SK-N-SH (cell line): ENCODE measurements around the gene DHRS7C. TPM values are rescaled to one million over a fixed set of nuclear protein-coding genes. Genes with fewer than 3 reads are reported as not detected.

Experiments
- CTCF ChIA-PET: fragments of 300-600, 350-600 bp; formaldehyde crosslinking; extraction: SDS; loops from one replicate; lab custom pipeline; 2021; lab: Yijun Ruan, JAX
- POLR2A ChIA-PET: fragments of 350-600 bp; sonication (Branson Sonifier 250); formaldehyde crosslinking; extraction: SDS; loops from one replicate; lab custom pipeline; 2020; ENCODE audit warnings: antibody characterized with exemption, inconsistent platforms; lab: Yijun Ruan, JAX
- DNase-seq: peaks from one replicate; pipeline ENCODE4 v3.0.0; 2012
- H2AFZ ChIP-seq: fragments of 200-600 bp; sonication (generic); 2 replicates; pipeline ENCODE4 v1.8.1; 2016; ENCODE audit warnings: antibody characterized with exemption, mild to moderate bottlenecking, low read depth
- H3F3A ChIP-seq: fragments of 200-600 bp; sonication (generic); replicated peaks from 2 replicates; pipeline ENCODE3; 2016; ENCODE audit warnings: antibody characterized with exemption, mild to moderate bottlenecking; ENCODE audit not compliant: insufficient read depth
- H3K27ac ChIP-seq, 2 experiments: fragments of 200-500 bp in 1 of 2; fragments of 200-600 bp in 1 of 2; sonication (Bioruptor generic) in 1 of 2; sonication (generic), shearing (Covaris generic) in 1 of 2; 2 replicates each; pipeline versions ENCODE4 v1.5.1 to v1.6.1; 2014 to 2016; ENCODE audit warnings: low read depth in 2 of 2, inconsistent platforms in 1 of 2, low read length in 1 of 2, mild to moderate bottlenecking in 1 of 2, mixed read lengths in 1 of 2
- H3K27me3 ChIP-seq: fragments of 200-600 bp; sonication (generic), shearing (Covaris generic); 2 replicates; pipeline ENCODE4 v1.6.1; 2016; ENCODE audit warnings: mixed run types; ENCODE audit not compliant: insufficient read depth
- H3K36me3 ChIP-seq, 2 experiments: fragments of 200-500 bp in 1 of 2; fragments of 200-600 bp in 1 of 2; sonication (Bioruptor generic) in 1 of 2; sonication (generic) in 1 of 2; replicated peaks in 1 of 2; 2 replicates each; pipeline versions ENCODE3 to v1.5.1; 2014 to 2016; ENCODE audit warnings: low read length in 1 of 2, mild to moderate bottlenecking in 1 of 2; ENCODE audit not compliant: insufficient read depth in 2 of 2, control insufficient read depth in 1 of 2
- H3K4me1 ChIP-seq, 2 experiments: fragments of 200-500 bp in 1 of 2; fragments of 200-600 bp in 1 of 2; sonication (Bioruptor generic) in 1 of 2; sonication (generic), shearing (Covaris generic) in 1 of 2; 2 replicates each; pipeline versions ENCODE4 v1.5.1 to v1.6.1; 2014 to 2016; ENCODE audit warnings: low read depth in 1 of 2, low read length in 1 of 2, mixed run types in 1 of 2; ENCODE audit not compliant: insufficient read depth in 2 of 2, control insufficient read depth in 1 of 2
- H3K4me2 ChIP-seq: fragments of 200-600 bp; sonication (generic), shearing (Covaris generic); 2 replicates; pipeline ENCODE4 v1.6.1; 2017; ENCODE audit warnings: mixed run types
- H3K4me3 ChIP-seq, 2 experiments: fragments of 200-500 bp in 1 of 2; fragments of 200-600 bp in 1 of 2; sonication (Bioruptor generic) in 1 of 2; sonication (generic), shearing (Covaris generic) in 1 of 2; 2 replicates each; pipeline versions ENCODE4 v1.5.1 to v1.8.1; 2014 to 2016; ENCODE audit warnings: low read depth in 2 of 2, inconsistent platforms in 1 of 2, low read length in 1 of 2, mild to moderate bottlenecking in 1 of 2, mixed read lengths in 1 of 2, moderate library complexity in 1 of 2
- H3K79me2 ChIP-seq: fragments of 200-600 bp; sonication (generic); 2 replicates; pipeline ENCODE4 v1.8.1; 2017; ENCODE audit warnings: mild to moderate bottlenecking; ENCODE audit not compliant: insufficient read depth
- H3K9ac ChIP-seq: fragments of 200-600 bp; sonication (generic); 2 replicates; pipeline ENCODE4 v1.6.1; 2017; ENCODE audit warnings: mixed run types
- H3K9me2 ChIP-seq: fragments of 200-600 bp; sonication (generic); 2 replicates; pipeline ENCODE4 v1.6.1; 2017; ENCODE audit warnings: mixed run types
- H3K9me3 ChIP-seq: fragments of 200-600 bp; sonication (generic); 2 replicates; pipeline ENCODE4 v1.6.1; 2017; ENCODE audit warnings: mixed run types, mild to moderate bottlenecking, moderate library complexity
- H4K20me1 ChIP-seq: fragments of 200-600 bp; sonication (generic); 2 replicates; pipeline ENCODE4 v1.6.1; 2017; ENCODE audit warnings: mild to moderate bottlenecking, mixed run types; ENCODE audit not compliant: insufficient read depth
- ELF1 ChIP-seq: IDR thresholded peaks from 2 replicates; pipeline ENCODE4 v1.4.0; 2012
- EP300 ChIP-seq, 2 experiments: IDR thresholded peaks; 2 replicates each; pipeline versions ENCODE4 v1.4.0 to v1.6.1; 2012; ENCODE audit warnings: borderline replicate concordance in 1 of 2, low read depth in 1 of 2, low read length in 1 of 2
- FOSL2 ChIP-seq: IDR thresholded peaks from 2 replicates; pipeline ENCODE4 v1.4.0; 2012; ENCODE audit warnings: low read depth, mild to moderate bottlenecking, moderate library complexity, borderline replicate concordance
- FOXM1 ChIP-seq: IDR thresholded peaks from 2 replicates; pipeline ENCODE4 v1.4.0; 2012; ENCODE audit warnings: low read depth, mild to moderate bottlenecking
- RCOR1 ChIP-seq: fragments of 150-350 bp; IDR thresholded peaks from 2 replicates; pipeline ENCODE4 v1.6.1; 2017; ENCODE audit warnings: antibody characterized with exemption, low read length
- RFX5 ChIP-seq: IDR thresholded peaks from 2 replicates; pipeline ENCODE4 v1.6.1; 2012; ENCODE audit warnings: mild to moderate bottlenecking, improper control_type of control experiment, low read length
- WGBS: methylation state at CpG from one replicate; pipeline ENCODE4 v1.1.6; 2017; ENCODE audit warnings: low lambda C conversion rate; 5-methylcytosine and 5-hydroxymethylcytosine counted together
- polyA plus RNA-seq, 3 experiments: library from polyadenylated mRNA; depleted of rRNA; stranded (reverse); fragments of >200 nt; gene quantifications; 2 replicates each; pipeline ENCODE4 v1.2.3, GENCODE V29; 2012
- TF ChIP-seq, protein P1 (sequence below): fragments of 150-350 bp; IDR thresholded peaks from 2 replicates; pipeline ENCODE4 v1.6.1; 2017; ENCODE audit warnings: antibody characterized with exemption, low read length, low read depth, borderline replicate concordance
- TF ChIP-seq, protein P2 (sequence below): fragments of 200-600 bp; sonication (generic); IDR thresholded peaks from 2 replicates; pipeline ENCODE4 v1.6.1; 2017; ENCODE audit warnings: antibody characterized with exemption, mild to moderate bottlenecking, moderate library complexity
- TF ChIP-seq, protein P3 (sequence below): fragments of 150-350 bp; IDR thresholded peaks from 2 replicates; pipeline ENCODE4 v1.6.1; 2016; ENCODE audit warnings: mild to moderate bottlenecking, low read depth, low read length

Gene DHRS7C
- polyA plus RNA-seq, 1 of the 3 experiments (the other 2 are of a cell fraction), result not detected

DNA sequence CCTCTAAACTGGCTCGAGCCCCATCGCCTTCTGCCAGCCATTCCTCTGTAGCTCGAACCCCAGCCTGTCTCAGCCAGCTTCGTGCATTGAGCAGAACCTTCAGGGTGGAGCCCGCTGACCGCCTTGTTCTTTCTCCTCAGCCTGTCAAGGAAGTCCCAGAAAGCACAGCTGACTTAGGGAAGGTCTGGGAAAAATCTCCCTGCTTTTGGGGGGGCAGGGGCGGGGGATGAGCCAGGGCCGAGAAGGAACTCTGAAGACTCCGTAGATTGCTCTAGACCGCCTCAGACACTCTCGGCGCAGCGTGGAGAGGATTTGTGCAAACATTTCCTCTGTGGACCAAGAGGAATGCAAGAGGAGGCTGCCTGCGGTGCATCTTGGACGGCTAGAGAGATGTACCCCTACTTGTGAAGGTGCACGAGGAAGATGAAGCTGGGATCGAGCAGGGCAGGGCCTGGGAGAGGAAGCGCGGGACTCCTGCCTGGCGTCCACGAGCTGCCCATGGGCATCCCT lies 34.3 kb upstream of the DHRS7C start, which contains the start of gene GLP2R:
Gene GLP2R, plus strand, starts transcription at position 284 of the 510 bp plus-strand sequence. Its CDS starts 140 bp downstream, at position 424.
- WGBS, result 24% methylated on average over 10 of the region's 21 CpGs
- H3K4me1 ChIP-seq, result no peaks in the 10 kb centered on the region
- no peak within 1 kb of the TSS for H2AFZ ChIP-seq

DNA sequence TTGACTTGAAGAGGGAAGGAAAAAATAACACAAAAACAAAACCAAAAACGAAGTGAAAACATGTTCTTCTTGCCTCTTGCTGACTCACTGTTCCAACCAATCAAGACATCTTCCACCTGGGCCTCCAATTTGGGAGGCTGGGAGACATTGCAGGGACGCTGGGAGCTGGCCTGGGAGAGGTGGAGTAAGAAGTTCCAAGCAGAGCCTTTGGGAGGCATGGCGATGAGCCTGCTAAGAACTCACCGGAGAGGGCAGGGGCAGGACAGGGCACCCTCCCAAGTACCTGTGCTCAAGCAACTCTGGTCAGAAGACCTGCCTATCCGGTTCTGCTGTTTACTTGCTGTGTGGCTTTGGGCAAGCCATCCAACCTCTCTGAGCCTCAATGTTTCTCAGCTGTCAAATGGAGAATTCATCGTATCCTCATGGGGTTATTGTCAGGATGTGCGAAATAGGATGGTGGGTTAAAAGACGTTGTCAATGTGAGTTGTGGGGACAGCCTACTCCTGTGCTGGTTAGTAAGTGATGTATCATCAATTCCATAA lies 33.5 kb upstream of the DHRS7C start:
- Histone ChIP-seq H3K9me2 (no peaks in the 10 kb centered on the region), H3K9ac (no peak overlapping the region), H3K9me3 (no peaks in the 10 kb centered on the region), H3K4me2 (no peak overlapping the region), H3K79me2 (no peaks in the 10 kb centered on the region), H3K27me3 (peaks cover 10% of the 10 kb centered on the region; the same call in 1 of the 2 replicates), H3K27ac (no peak overlapping the region), H4K20me1 (no peaks in the 10 kb centered on the region), H2AFZ (no peak overlapping the region), H3F3A (no peaks in the 10 kb centered on the region), H3K36me3 (no peaks in the 10 kb centered on the region), H3K4me1 (no peaks in the 10 kb centered on the region), H3K4me3 (no peak overlapping the region)
- CTCF ChIA-PET, result no interaction called here
- 13% methylated on average over 8 of the region's 8 CpGs for WGBS
- POLR2A ChIA-PET, result no interaction called here
- TF ChIP-seq, protein P1, sequence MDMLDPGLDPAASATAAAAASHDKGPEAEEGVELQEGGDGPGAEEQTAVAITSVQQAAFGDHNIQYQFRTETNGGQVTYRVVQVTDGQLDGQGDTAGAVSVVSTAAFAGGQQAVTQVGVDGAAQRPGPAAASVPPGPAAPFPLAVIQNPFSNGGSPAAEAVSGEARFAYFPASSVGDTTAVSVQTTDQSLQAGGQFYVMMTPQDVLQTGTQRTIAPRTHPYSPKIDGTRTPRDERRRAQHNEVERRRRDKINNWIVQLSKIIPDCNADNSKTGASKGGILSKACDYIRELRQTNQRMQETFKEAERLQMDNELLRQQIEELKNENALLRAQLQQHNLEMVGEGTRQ, result no peak
- TF ChIP-seq ELF1 (no peak), RCOR1 (no peak)
- TF ChIP-seq, protein P2, sequence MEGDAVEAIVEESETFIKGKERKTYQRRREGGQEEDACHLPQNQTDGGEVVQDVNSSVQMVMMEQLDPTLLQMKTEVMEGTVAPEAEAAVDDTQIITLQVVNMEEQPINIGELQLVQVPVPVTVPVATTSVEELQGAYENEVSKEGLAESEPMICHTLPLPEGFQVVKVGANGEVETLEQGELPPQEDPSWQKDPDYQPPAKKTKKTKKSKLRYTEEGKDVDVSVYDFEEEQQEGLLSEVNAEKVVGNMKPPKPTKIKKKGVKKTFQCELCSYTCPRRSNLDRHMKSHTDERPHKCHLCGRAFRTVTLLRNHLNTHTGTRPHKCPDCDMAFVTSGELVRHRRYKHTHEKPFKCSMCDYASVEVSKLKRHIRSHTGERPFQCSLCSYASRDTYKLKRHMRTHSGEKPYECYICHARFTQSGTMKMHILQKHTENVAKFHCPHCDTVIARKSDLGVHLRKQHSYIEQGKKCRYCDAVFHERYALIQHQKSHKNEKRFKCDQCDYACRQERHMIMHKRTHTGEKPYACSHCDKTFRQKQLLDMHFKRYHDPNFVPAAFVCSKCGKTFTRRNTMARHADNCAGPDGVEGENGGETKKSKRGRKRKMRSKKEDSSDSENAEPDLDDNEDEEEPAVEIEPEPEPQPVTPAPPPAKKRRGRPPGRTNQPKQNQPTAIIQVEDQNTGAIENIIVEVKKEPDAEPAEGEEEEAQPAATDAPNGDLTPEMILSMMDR, result no peak
- DNase-seq, result no peak

More for the DNA sequence above, 34.3 kb upstream of the DHRS7C start, which contains the start of gene GLP2R:
- Histone ChIP-seq H3F3A (no peaks in the 10 kb centered on the region), H3K9me3 (no peaks in the 10 kb centered on the region), H3K79me2 (no peaks in the 10 kb centered on the region), H4K20me1 (no peaks in the 10 kb centered on the region), H3K36me3 (no peaks in the 10 kb centered on the region), H3K27me3 (peaks cover 10% of the 10 kb centered on the region; the same call in 1 of the 2 replicates), H3K9ac (no peak within 1 kb of the TSS), H3K9me2 (no peaks in the 10 kb centered on the region), H3K4me2 (no peak within 1 kb of the TSS), H3K4me3 (no peak within 1 kb of the TSS)
- CTCF ChIA-PET, result no interaction called here
- TF ChIP-seq, protein P3, sequence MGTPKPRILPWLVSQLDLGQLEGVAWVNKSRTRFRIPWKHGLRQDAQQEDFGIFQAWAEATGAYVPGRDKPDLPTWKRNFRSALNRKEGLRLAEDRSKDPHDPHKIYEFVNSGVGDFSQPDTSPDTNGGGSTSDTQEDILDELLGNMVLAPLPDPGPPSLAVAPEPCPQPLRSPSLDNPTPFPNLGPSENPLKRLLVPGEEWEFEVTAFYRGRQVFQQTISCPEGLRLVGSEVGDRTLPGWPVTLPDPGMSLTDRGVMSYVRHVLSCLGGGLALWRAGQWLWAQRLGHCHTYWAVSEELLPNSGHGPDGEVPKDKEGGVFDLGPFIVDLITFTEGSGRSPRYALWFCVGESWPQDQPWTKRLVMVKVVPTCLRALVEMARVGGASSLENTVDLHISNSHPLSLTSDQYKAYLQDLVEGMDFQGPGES, result no peak
- no peak for TF ChIP-seq FOSL2
- no peak for TF ChIP-seq RFX5
- TF ChIP-seq EP300 (IDR thresholded peaks at IDR 0.05; ENCODE audit: borderline replicate concordance in 1 of 2, low read depth in 1 of 2, low read length in 1 of 2), result no peak
- no peak for TF ChIP-seq FOXM1
- TF ChIP-seq RCOR1, result no peak
- TF ChIP-seq, all 33 proteins: peak for 0
- POLR2A ChIA-PET, result no interaction called here
- no peak for DNase-seq
- no peak within 1 kb of the TSS for H3K27ac ChIP-seq
